ENCODE measurements around the gene IQSEC1. TPM values are rescaled to one million over a fixed set of nuclear protein-coding genes. Genes with fewer than 3 reads are reported as not detected.

IQSEC1 gene
- polyA plus RNA-seq, 1 donor (not counting 4 experiments of a cell fraction or from before 2014, with no cell fraction given): 2.8 TPM

- H3K4me1 ChIP-seq (ENCODE audit: control insufficient read depth, extremely low read depth, insufficient read depth, low read length): no peaks in the 10 kb centered on the region
- DNase-seq (ENCODE audit: low read depth, low spot score) (no peak), FAIRE-seq (no peak)
- H3K27me3 ChIP-seq (ENCODE audit: control insufficient read depth, extremely low read depth, insufficient read depth, low read length): peaks cover 20% of the 10 kb centered on the region
- no peaks in the 10 kb centered on the region for H3K9me3 ChIP-seq (ENCODE audit: control insufficient read depth, low read depth, low read length)
- H3K36me3 ChIP-seq (ENCODE audit: control insufficient read depth in 2 of 2, extremely low read depth in 1 of 2, insufficient read depth in 2 of 2, low read length in 2 of 2): no peaks in the 10 kb centered on the region
- no peak overlapping the region for H3K4me2 ChIP-seq (ENCODE audit: control insufficient read depth, extremely low read depth, insufficient read depth, low read depth, low read length)
- TF ChIP-seq CTCF (optimal IDR thresholded peaks at IDR 0.05 in 1 of 3, IDR thresholded peaks at IDR 0.05 in 1 of 3, conservative IDR thresholded peaks at IDR 0.05 in 1 of 3; ENCODE audit: extremely low read depth in 1 of 3, insufficient read depth in 2 of 3, low read length in 3 of 3): no peak
- no peak for TF ChIP-seq EZH2 (IDR thresholded peaks at IDR 0.05; ENCODE audit: low read length)
- no peak overlapping the region for H3K9ac ChIP-seq (ENCODE audit: control insufficient read depth, extremely low read depth, insufficient read depth, low read length)
- no peaks in the 10 kb centered on the region for H4K20me1 ChIP-seq (ENCODE audit: control insufficient read depth, extremely low read depth, insufficient read depth, low read length)
- dilution Hi-C loops (cut with MboI; ENCODE audit: extremely low pct_ligation_motif_present, low sequenced_read_pairs): no loop called here
- H3K27ac ChIP-seq (ENCODE audit: control insufficient read depth, insufficient read depth, low read length): no peak overlapping the region
- H2AFZ ChIP-seq (ENCODE audit: control insufficient read depth, low read length): no peak overlapping the region
- H3K4me3 ChIP-seq (ENCODE audit: control insufficient read depth in 2 of 3, extremely low read depth in 1 of 3, insufficient read depth in 2 of 3, low read depth in 1 of 3, low read length in 3 of 3): no peak overlapping the region
- H3K9me1 ChIP-seq (ENCODE audit: control insufficient read depth, extremely low read depth, insufficient read depth, low read length): no peaks in the 10 kb centered on the region
- no peaks in the 10 kb centered on the region for H3K79me2 ChIP-seq (ENCODE audit: control insufficient read depth, insufficient read depth, low read length)
Observed at GRCh38 chr3:13116426-13116825, 43.2 kb upstream of the IQSEC1 start.

- Histone ChIP-seq H3K4me3 (ENCODE audit: control insufficient read depth in 2 of 3, extremely low read depth in 1 of 3, insufficient read depth in 2 of 3, low read depth in 1 of 3, low read length in 3 of 3) (no peak overlapping the region), H3K27ac (ENCODE audit: control insufficient read depth, insufficient read depth, low read length) (no peak overlapping the region), H3K9ac (ENCODE audit: control insufficient read depth, extremely low read depth, insufficient read depth, low read length) (no peak overlapping the region), H4K20me1 (ENCODE audit: control insufficient read depth, extremely low read depth, insufficient read depth, low read length) (no peaks in the 10 kb centered on the region), H3K79me2 (ENCODE audit: control insufficient read depth, insufficient read depth, low read length) (no peaks in the 10 kb centered on the region), H3K36me3 (ENCODE audit: control insufficient read depth in 2 of 2, extremely low read depth in 1 of 2, insufficient read depth in 2 of 2, low read length in 2 of 2) (no peaks in the 10 kb centered on the region), H3K9me3 (ENCODE audit: control insufficient read depth, low read depth, low read length) (no peaks in the 10 kb centered on the region), H3K9me1 (ENCODE audit: control insufficient read depth, extremely low read depth, insufficient read depth, low read length) (no peaks in the 10 kb centered on the region), H3K27me3 (ENCODE audit: control insufficient read depth, extremely low read depth, insufficient read depth, low read length) (peaks cover 20% of the 10 kb centered on the region), H2AFZ (ENCODE audit: control insufficient read depth, low read length) (no peak overlapping the region), H3K4me1 (ENCODE audit: control insufficient read depth, extremely low read depth, insufficient read depth, low read length) (no peaks in the 10 kb centered on the region), H3K4me2 (ENCODE audit: control insufficient read depth, extremely low read depth, insufficient read depth, low read depth, low read length) (no peak overlapping the region)
- dilution Hi-C loops (cut with MboI; ENCODE audit: extremely low pct_ligation_motif_present, low sequenced_read_pairs): no loop called here
- DNase-seq (ENCODE audit: low read depth, low spot score): no peak
- TF ChIP-seq CTCF (optimal IDR thresholded peaks at IDR 0.05 in 1 of 3, IDR thresholded peaks at IDR 0.05 in 1 of 3, conservative IDR thresholded peaks at IDR 0.05 in 1 of 3; ENCODE audit: extremely low read depth in 1 of 3, insufficient read depth in 2 of 3, low read length in 3 of 3) (no peak), EZH2 (IDR thresholded peaks at IDR 0.05; ENCODE audit: low read length) (no peak)
- no peak for FAIRE-seq
Observed at GRCh38 chr3:13115991-13116390, 42.8 kb upstream of the IQSEC1 start.
